Kidney (tissue), 14 donors: ENCODE data around the gene NFATC2IP. TPM values are rescaled to one million over a fixed set of nuclear protein-coding genes. Genes with fewer than 3 reads are reported as not detected.

Experiments
- DNase-seq, 5 donors: peaks; one replicate each; pipeline ENCODE4 v3.0.0-alpha.2; 2013 to 2020
- FAIRE-seq: peaks from 2 replicates; lab custom pipeline; 2012; peaks lifted over from hg19 to GRCh38; lab: Jason Lieb, UNC
- H3K27ac ChIP-seq, 2 donors: one replicate each; pipeline ENCODE4 v1.7.0; 2013; ENCODE audit warnings: low read depth in 2 of 2, low read length in 2 of 2, inconsistent platforms in 1 of 2
- H3K27me3 ChIP-seq: one replicate; pipeline ENCODE4 v1.7.1; 2013; ENCODE audit warnings: low read length, inconsistent platforms; ENCODE audit not compliant: control insufficient read depth, insufficient read depth
- H3K36me3 ChIP-seq, 3 donors: one replicate each; pipeline versions ENCODE4 v1.7.0 to v1.7.1; 2013; ENCODE audit warnings: low read length in 3 of 3, control low read depth in 1 of 3, inconsistent platforms in 1 of 3; ENCODE audit not compliant: insufficient read depth in 3 of 3, control insufficient read depth in 2 of 3
- H3K4me1 ChIP-seq, 3 donors: one replicate each; pipeline versions ENCODE4 v1.7.0 to v1.7.1; 2013; ENCODE audit warnings: low read length in 3 of 3, inconsistent platforms in 1 of 3, low read depth in 1 of 3; ENCODE audit not compliant: control insufficient read depth in 2 of 3, insufficient read depth in 2 of 3
- H3K4me3 ChIP-seq, 3 donors: one replicate each; pipeline versions ENCODE4 v1.7.0 to v1.8.1; 2013; ENCODE audit warnings: low read length in 3 of 3, control low read depth in 1 of 3, inconsistent platforms in 1 of 3
- H3K9ac ChIP-seq, 3 donors: one replicate each; pipeline versions ENCODE4 v1.7.0 to v1.7.1; 2013; ENCODE audit warnings: low read length in 3 of 3, control low read depth in 1 of 3, inconsistent platforms in 1 of 3
- H3K9me3 ChIP-seq, 3 donors: one replicate each; pipeline versions ENCODE4 v1.7.0 to v1.7.1; 2013; ENCODE audit warnings: low read length in 3 of 3, control low read depth in 1 of 3, inconsistent platforms in 1 of 3; ENCODE audit not compliant: control insufficient read depth in 2 of 3, insufficient read depth in 1 of 3
- CTCF ChIP-seq: IDR thresholded peaks from 3 replicates; pipeline ENCODE4 v1.5.1; 2012; ENCODE audit warnings: mild to moderate bottlenecking, moderate library complexity, borderline replicate concordance; ENCODE audit not compliant: insufficient read depth; ENCODE audit errors: extremely low read depth
- intact Hi-C: fragments of 100-400 bp; cut with DNase I; formaldehyde crosslinking; loops from one replicate; pipeline ENCODE4 v1.11.1; 2022
- polyA plus RNA-seq: library from polyadenylated mRNA; stranded (reverse); fragments of 350-450 nt; fragmentation: Illumina TruSeq; extraction: RNeasy Lipid Tissue Mini Kit (QIAGEN cat#74804); gene quantifications from one replicate; pipeline ENCODE4 v1.2.3, GENCODE V29; 2014; ENCODE audit warnings: low read depth, low replicate concordance; ENCODE audit not compliant: insufficient read depth
- total RNA-seq: library from RNA; stranded (reverse); fragmentation: NEBNext Ultra II Directional; extraction: Animal tissue kit (Norgen Biotek cat#: 25700); gene quantifications from one replicate; pipeline ENCODE4 v1.2.1, GENCODE V29; 2021
- donor health status: control.
- donor health status: control.
- donor health status: control.
- donor health status: control.
- donor health status: control.
- donor health status: DM: yes; HTN: yes; CAD: no.
- donor health status: Normal renal cell carcinoma (clear cell type).

The NFATC2IP gene
- total and polyA plus RNA-seq, 2 donors from 2014 or later = 8.9 to 31.0 TPM

DNA sequence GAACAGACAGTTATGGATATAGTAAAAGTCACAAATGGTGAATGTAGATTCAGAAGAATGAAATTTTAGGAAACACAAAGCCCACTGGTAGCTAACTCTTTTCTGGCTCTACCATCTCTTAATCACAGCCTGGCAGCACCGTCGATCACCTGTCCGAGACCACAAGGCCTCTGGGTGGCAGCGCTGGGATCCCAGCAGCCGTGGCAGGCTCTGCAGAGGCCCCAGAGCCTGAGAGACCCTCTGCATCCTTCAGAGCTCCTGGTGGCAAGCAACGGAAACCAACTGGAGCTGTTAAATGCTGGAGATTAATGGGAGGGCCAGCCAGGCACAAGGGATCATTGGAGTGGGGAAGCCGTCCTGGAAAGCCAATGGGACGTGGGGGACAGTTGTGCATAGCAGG, 60.4 kb downstream of the NFATC2IP start:
- Histone ChIP-seq H3K36me3 (no peaks in the 10 kb centered on the region), H3K27ac (no peak overlapping the region), H3K27me3 (no peaks in the 10 kb centered on the region), H3K9me3 (no peaks in the 10 kb centered on the region), H3K9ac (no peak overlapping the region), H3K4me1 (no peaks in the 10 kb centered on the region), H3K4me3 (no peak overlapping the region)
- intact Hi-C loops = no loop called here
- DNase-seq (no peak), FAIRE-seq (no peak)
- no peak for TF ChIP-seq CTCF

DNA sequence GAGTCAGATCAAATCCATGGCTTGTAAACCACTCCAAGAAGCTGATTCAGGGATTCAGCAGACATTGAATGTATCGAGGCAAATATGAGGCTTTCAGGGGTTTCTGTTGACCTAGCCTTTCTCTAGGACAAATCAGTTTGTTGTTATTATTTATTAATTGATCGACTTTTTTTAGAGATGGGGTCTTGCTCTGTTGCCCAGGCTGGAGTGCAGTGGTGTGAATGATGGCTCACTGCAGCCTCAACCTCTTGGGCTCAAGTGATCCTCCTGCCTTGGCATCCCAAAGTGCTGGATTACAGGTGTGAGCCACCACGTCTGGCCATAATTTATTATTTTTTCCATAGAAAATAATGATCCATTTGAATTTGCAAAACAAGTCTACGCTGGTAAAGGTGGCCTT, 61.1 kb downstream of the NFATC2IP start:
- intact Hi-C loops = no loop called here
- no peak for FAIRE-seq
- no peak for TF ChIP-seq CTCF

DNA sequence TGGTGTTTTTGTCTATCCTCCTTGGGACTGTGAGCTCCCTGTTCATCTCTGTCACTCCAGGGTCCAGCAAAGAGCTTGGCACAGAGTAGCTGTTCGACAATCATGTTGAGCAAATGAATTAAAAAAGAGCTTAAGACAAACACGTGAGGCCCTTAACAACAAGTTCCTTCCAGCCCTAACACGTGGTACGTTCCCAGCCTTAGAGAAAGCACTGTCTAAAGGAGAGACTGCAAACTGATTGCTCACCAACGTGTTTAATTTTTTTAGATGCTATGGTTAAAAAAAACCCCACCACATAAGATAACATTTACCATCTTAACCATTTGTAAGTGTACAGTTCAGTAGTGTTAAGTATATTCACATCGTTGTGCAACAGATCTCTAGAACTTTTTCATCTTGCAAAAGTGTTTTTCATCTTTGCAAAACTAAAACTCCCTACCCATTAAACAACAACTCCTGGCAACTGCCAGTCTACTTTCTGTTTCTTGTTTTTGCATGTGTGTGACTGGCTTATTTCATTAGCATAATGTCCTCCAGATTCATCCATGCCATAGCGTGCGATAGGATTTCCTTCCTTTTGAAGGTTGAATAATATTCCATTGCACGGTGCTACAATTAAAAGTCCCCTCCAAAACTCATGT, 62.3 kb downstream of the NFATC2IP start:
- no peaks in the 10 kb centered on the region for H3K4me1 ChIP-seq
- intact Hi-C loops = no loop called here
- H3K27me3 ChIP-seq = no peaks in the 10 kb centered on the region
- DNase-seq (no peak), FAIRE-seq (no peak)
- H3K4me3 ChIP-seq = no peak overlapping the region
- H3K9ac ChIP-seq = no peak overlapping the region
- no peaks in the 10 kb centered on the region for H3K36me3 ChIP-seq
- no peaks in the 10 kb centered on the region for H3K9me3 ChIP-seq
- TF ChIP-seq CTCF = no peak
- no peak overlapping the region for H3K27ac ChIP-seq

More for the DNA sequence above, 61.1 kb downstream of the NFATC2IP start:
- no peak for DNase-seq
- H3K4me3 ChIP-seq = no peak overlapping the region
- H3K9me3 ChIP-seq = no peaks in the 10 kb centered on the region
- H3K27ac ChIP-seq = no peak overlapping the region
- H3K9ac ChIP-seq = no peak overlapping the region
- no peaks in the 10 kb centered on the region for H3K36me3 ChIP-seq
- no peaks in the 10 kb centered on the region for H3K4me1 ChIP-seq
- no peaks in the 10 kb centered on the region for H3K27me3 ChIP-seq
